Osteoblast (primary cell): ENCODE data around the gene SMARCB1. TPM values are rescaled to one million over a fixed set of nuclear protein-coding genes. Genes with fewer than 3 reads are reported as not detected.

Experiments used
- DNase-seq: peaks from one replicate; pipeline ENCODE4 v3.0.0; 2011; ENCODE audit warnings: low spot score, mixed read lengths; ENCODE audit not compliant: insufficient read length; ENCODE audit errors: missing footprints
- H2AFZ ChIP-seq: 2 replicates; pipeline ENCODE4 v1.6.0; 2011; ENCODE audit warnings: mild to moderate bottlenecking, low read length
- H3K27ac ChIP-seq: 2 replicates; pipeline ENCODE4 v1.5.1; 2011; ENCODE audit warnings: mild to moderate bottlenecking, low read depth, low read length, moderate library complexity
- H3K27me3 ChIP-seq: 2 replicates; pipeline ENCODE4 v1.6.0; 2012; ENCODE audit warnings: mild to moderate bottlenecking, control low read depth, inconsistent platforms, low read length, moderate library complexity; ENCODE audit not compliant: insufficient read depth
- H3K36me3 ChIP-seq: 2 replicates; pipeline ENCODE4 v1.5.1; 2011; ENCODE audit warnings: mild to moderate bottlenecking, low read length, control low read depth, moderate library complexity; ENCODE audit not compliant: insufficient read depth
- H3K4me1 ChIP-seq: 2 replicates; pipeline ENCODE4 v1.5.1; 2011; ENCODE audit warnings: mild to moderate bottlenecking, low read length, control low read depth, moderate library complexity; ENCODE audit not compliant: insufficient read depth
- H3K4me2 ChIP-seq: 2 replicates; pipeline ENCODE4 v1.6.0; 2011; ENCODE audit warnings: mild to moderate bottlenecking, low read length; ENCODE audit not compliant: insufficient read depth
- H3K4me3 ChIP-seq: fragments of 200-600 bp; sonication (generic); 3 replicates; pipeline ENCODE4 v1.5.1; 2012; ENCODE audit warnings: mild to moderate bottlenecking, low read length, inconsistent platforms; ENCODE audit not compliant: insufficient read depth
- H3K79me2 ChIP-seq: 2 replicates; pipeline ENCODE4 v1.6.0; 2012; ENCODE audit warnings: mild to moderate bottlenecking, low read length, control low read depth, inconsistent platforms; ENCODE audit not compliant: insufficient read depth
- H3K9me3 ChIP-seq: 2 replicates; pipeline ENCODE4 v1.5.1; 2011; ENCODE audit warnings: low read depth, low read length, control low read depth
- H4K20me1 ChIP-seq: 2 replicates; pipeline ENCODE4 v1.6.0; 2012; ENCODE audit warnings: mild to moderate bottlenecking, low read length, control low read depth; ENCODE audit not compliant: insufficient read depth
- CTCF ChIP-seq: IDR thresholded peaks from 2 replicates; pipeline ENCODE4 v1.5.1; 2011; ENCODE audit warnings: mild to moderate bottlenecking, low read depth, low read length, moderate library complexity; ENCODE audit errors: extremely low read depth
- total RNA-seq: library from RNA; depleted of rRNA; stranded (reverse); fragments of >200 nt; gene quantifications from 2 replicates; pipeline ENCODE4 v1.2.3, GENCODE V29; 2012

SMARCB1 gene
- total RNA-seq, 1 donor = 49.2 TPM

DNA sequence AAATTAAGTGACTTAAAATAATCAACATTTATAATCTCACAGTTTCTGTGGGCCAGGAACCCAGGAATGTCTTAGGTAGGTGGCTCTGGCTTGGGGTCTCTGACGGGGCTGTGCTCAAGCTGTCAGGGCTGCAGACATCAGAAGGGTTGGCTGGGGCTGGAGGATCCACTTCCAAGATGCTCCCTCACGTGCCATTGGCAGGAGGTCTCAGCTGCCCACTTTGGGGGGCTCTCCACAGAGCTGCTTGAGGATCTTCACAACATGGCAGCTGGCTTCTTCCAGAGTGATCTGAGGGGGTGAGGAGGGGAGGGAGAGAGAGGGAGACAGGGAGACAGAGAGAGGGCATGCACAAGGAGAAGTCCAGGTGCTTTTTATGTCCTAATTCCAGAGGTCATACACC is 89.0 kb downstream of the SMARCB1 start:
- Histone ChIP-seq H3K27me3 (no peaks in the 10 kb centered on the region), H3K79me2 (no peaks in the 10 kb centered on the region), H3K27ac (no peak overlapping the region), H3K4me3 (no peak overlapping the region), H3K4me1 (no peaks in the 10 kb centered on the region), H3K4me2 (no peak overlapping the region), H3K9me3 (no peaks in the 10 kb centered on the region), H2AFZ (no peak overlapping the region), H4K20me1 (no peaks in the 10 kb centered on the region), H3K36me3 (peaks cover 9% of the 10 kb centered on the region)
- TF ChIP-seq CTCF = no peak
- peak; percentile 67 for DNase-seq

DNA sequence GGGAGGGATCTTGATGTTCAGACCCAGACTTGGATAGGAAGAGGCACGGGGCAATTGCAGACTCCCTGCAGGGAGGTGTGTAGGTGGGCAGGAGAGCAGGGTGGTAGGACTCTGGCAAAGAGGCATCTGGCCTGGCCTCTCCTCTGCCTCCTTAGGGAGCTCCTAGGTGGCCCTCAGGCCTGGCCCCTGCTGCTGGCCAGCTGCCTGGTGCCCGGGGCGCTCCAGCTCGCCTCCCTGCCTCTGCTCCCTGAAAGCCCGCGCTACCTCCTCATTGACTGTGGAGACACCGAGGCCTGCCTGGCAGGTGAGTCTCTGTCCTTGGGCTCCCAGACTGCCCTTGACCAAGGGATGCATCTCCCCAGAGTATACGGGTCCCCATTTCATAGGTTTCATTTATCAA is 90.8 kb downstream of the SMARCB1 start:
- H4K20me1 ChIP-seq = no peaks in the 10 kb centered on the region
- TF ChIP-seq CTCF = no peak

DNA sequence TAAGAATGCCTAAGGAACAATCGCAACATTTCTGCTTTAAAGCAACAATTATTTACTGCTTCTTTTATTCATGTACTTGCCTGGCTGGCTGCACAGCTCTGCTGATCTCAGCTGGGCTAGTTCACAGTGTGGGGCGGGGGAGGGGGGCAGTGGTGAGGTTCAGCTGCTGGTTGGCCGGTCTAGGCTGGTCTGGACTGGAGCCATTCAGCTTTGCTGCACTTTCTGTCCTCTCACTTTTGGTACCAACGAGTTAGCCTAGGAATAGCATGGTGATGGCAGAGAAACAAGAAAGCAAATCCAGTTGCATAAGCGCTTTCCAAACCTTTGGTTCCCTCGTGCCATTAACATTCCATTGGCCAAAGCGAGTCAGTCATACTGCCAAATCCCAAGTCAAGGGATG is 91.5 kb downstream of the SMARCB1 start:
- Histone ChIP-seq H3K4me2 (no peak overlapping the region), H3K4me3 (no peak overlapping the region)
- no peak for TF ChIP-seq CTCF

More for the DNA sequence above, 90.8 kb downstream of the SMARCB1 start:
- Histone ChIP-seq H3K9me3 (no peaks in the 10 kb centered on the region), H3K4me1 (no peaks in the 10 kb centered on the region), H3K79me2 (no peaks in the 10 kb centered on the region), H2AFZ (no peak overlapping the region), H3K4me3 (no peak overlapping the region), H3K4me2 (no peak overlapping the region), H3K27ac (no peak overlapping the region), H3K27me3 (no peaks in the 10 kb centered on the region), H3K36me3 (peaks cover 9% of the 10 kb centered on the region)
- DNase-seq = peak; percentile 23

GRCh38 chr22:23882370-23882769 is 95.6 kb downstream of the SMARCB1 start:
- Histone ChIP-seq H2AFZ (no peak overlapping the region), H3K79me2 (no peaks in the 10 kb centered on the region), H4K20me1 (no peaks in the 10 kb centered on the region), H3K4me2 (no peak overlapping the region), H3K4me3 (no peak overlapping the region), H3K36me3 (no peaks in the 10 kb centered on the region), H3K9me3 (no peaks in the 10 kb centered on the region), H3K4me1 (no peaks in the 10 kb centered on the region), H3K27ac (no peak overlapping the region), H3K27me3 (no peaks in the 10 kb centered on the region)
- TF ChIP-seq CTCF = no peak
- no peak for DNase-seq

More for the DNA sequence above, 91.5 kb downstream of the SMARCB1 start:
- H4K20me1 ChIP-seq = no peaks in the 10 kb centered on the region
- no peaks in the 10 kb centered on the region for H3K9me3 ChIP-seq
- H3K27me3 ChIP-seq = no peaks in the 10 kb centered on the region
- no peaks in the 10 kb centered on the region for H3K79me2 ChIP-seq
- peak; percentile 30 for DNase-seq
- no peak overlapping the region for H2AFZ ChIP-seq
- H3K36me3 ChIP-seq = peaks cover 9% of the 10 kb centered on the region
- H3K27ac ChIP-seq = no peak overlapping the region
- H3K4me1 ChIP-seq = no peaks in the 10 kb centered on the region
